ENCODE data around the gene SGMS1. TPM values are rescaled to one million over a fixed set of nuclear protein-coding genes. Genes with fewer than 3 reads are reported as not detected.

The SGMS1 gene
- total and polyA plus RNA-seq, 2 donors (not counting 1 experiment from before 2014, with no cell fraction given), result 39.9 to 82.1 TPM

- H3K4me3 ChIP-seq (replicated peaks in 1 of 4; ENCODE audit: control extremely low read depth in 1 of 4, insufficient read depth in 1 of 4, low read depth in 3 of 4, low read length in 4 of 4), result no peak overlapping the region
- H3K4me2 ChIP-seq (ENCODE audit: extremely low read depth, insufficient read depth, low read length), result no peak overlapping the region
- TF ChIP-seq, protein P1, sequence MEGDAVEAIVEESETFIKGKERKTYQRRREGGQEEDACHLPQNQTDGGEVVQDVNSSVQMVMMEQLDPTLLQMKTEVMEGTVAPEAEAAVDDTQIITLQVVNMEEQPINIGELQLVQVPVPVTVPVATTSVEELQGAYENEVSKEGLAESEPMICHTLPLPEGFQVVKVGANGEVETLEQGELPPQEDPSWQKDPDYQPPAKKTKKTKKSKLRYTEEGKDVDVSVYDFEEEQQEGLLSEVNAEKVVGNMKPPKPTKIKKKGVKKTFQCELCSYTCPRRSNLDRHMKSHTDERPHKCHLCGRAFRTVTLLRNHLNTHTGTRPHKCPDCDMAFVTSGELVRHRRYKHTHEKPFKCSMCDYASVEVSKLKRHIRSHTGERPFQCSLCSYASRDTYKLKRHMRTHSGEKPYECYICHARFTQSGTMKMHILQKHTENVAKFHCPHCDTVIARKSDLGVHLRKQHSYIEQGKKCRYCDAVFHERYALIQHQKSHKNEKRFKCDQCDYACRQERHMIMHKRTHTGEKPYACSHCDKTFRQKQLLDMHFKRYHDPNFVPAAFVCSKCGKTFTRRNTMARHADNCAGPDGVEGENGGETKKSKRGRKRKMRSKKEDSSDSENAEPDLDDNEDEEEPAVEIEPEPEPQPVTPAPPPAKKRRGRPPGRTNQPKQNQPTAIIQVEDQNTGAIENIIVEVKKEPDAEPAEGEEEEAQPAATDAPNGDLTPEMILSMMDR (conservative IDR thresholded peaks at IDR 0.05 in 1 of 2, IDR thresholded peaks at IDR 0.05 in 1 of 2; ENCODE audit: low read depth in 1 of 2, low read length in 2 of 2), result no peak
- no peak for TF ChIP-seq EZH2 (IDR thresholded peaks at IDR 0.05; ENCODE audit: low read length, missing control alignments)
- H3K27ac ChIP-seq (ENCODE audit: insufficient read depth, low read length), result no peak overlapping the region
- H3K9ac ChIP-seq (ENCODE audit: insufficient read depth, low read length), result no peak overlapping the region
- no peaks in the 10 kb centered on the region for H4K20me1 ChIP-seq (ENCODE audit: control insufficient read depth, extremely low read depth, insufficient read depth, low read length)
- no peak overlapping the region for H2AFZ ChIP-seq (ENCODE audit: low read length)
- peak in 1 of 2 donors; percentile 40 for DNase-seq (ENCODE audit: low read depth in 2 of 2)
- no peaks in the 10 kb centered on the region for H3K9me3 ChIP-seq (ENCODE audit: control insufficient read depth, insufficient read depth, low read depth, low read length)
- H3K79me2 ChIP-seq (ENCODE audit: control insufficient read depth, insufficient read depth, low read length), result peaks cover 8% of the 10 kb centered on the region
- H3K4me1 ChIP-seq (ENCODE audit: control insufficient read depth, extremely low read depth, insufficient read depth, low read length), result peaks cover 8% of the 10 kb centered on the region
- H3K27me3 ChIP-seq (ENCODE audit: control insufficient read depth, insufficient read depth, low read length), result no peaks in the 10 kb centered on the region
- H3K36me3 ChIP-seq (ENCODE audit: control insufficient read depth, insufficient read depth, low read length), result no peaks in the 10 kb centered on the region
These were observed 201.5 kb downstream of the SGMS1 start for GRCh38 chr10:50422259-50422658.

- H4K20me1 ChIP-seq (ENCODE audit: control insufficient read depth, extremely low read depth, insufficient read depth, low read length), result no peaks in the 10 kb centered on the region
- H3K79me2 ChIP-seq (ENCODE audit: control insufficient read depth, insufficient read depth, low read length), result peaks cover 17% of the 10 kb centered on the region
- H3K4me2 ChIP-seq (ENCODE audit: extremely low read depth, insufficient read depth, low read length), result no peak overlapping the region
- H3K4me3 ChIP-seq (replicated peaks in 1 of 4; ENCODE audit: control extremely low read depth in 1 of 4, insufficient read depth in 1 of 4, low read depth in 3 of 4, low read length in 4 of 4), result no peak overlapping the region
- TF ChIP-seq, protein P1 (conservative IDR thresholded peaks at IDR 0.05 in 1 of 2, IDR thresholded peaks at IDR 0.05 in 1 of 2; ENCODE audit: low read depth in 1 of 2, low read length in 2 of 2), result peak; percentile 59 to 71
- no peak for TF ChIP-seq EZH2 (IDR thresholded peaks at IDR 0.05; ENCODE audit: low read length, missing control alignments)
- H2AFZ ChIP-seq (ENCODE audit: low read length), result no peak overlapping the region
- no peaks in the 10 kb centered on the region for H3K36me3 ChIP-seq (ENCODE audit: control insufficient read depth, insufficient read depth, low read length)
- peaks cover 8% of the 10 kb centered on the region for H3K4me1 ChIP-seq (ENCODE audit: control insufficient read depth, extremely low read depth, insufficient read depth, low read length)
- H3K27me3 ChIP-seq (ENCODE audit: control insufficient read depth, insufficient read depth, low read length), result no peaks in the 10 kb centered on the region
- H3K9me3 ChIP-seq (ENCODE audit: control insufficient read depth, insufficient read depth, low read depth, low read length), result no peaks in the 10 kb centered on the region
- H3K27ac ChIP-seq (ENCODE audit: insufficient read depth, low read length), result no peak overlapping the region
- H3K9ac ChIP-seq (ENCODE audit: insufficient read depth, low read length), result no peak overlapping the region
- DNase-seq (ENCODE audit: low read depth in 2 of 2), result peak; percentile 20 to 38
These were observed 202.6 kb downstream of the SGMS1 start for GRCh38 chr10:50421026-50421719.

DNA sequence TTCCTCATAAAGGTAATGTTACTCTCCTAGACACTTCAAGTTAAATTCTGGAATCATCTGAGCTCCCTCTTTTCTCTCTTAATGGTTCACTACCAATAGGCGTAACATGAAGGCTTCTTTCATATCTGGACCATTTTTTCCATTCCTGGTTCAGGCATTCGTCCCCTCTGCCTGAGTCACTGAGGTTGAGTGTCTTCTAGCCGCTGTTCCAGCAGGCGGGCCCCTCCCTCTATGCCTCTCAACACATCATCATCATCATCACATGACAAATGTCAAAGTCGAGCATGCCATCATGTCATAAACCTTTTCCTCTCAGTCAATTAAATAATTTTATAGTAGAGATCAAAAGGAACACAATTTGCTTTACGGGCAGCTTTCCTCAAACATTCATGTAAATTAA, 203.6 kb downstream of the SGMS1 start:
- Histone ChIP-seq H2AFZ (ENCODE audit: low read length) (no peak overlapping the region), H3K79me2 (ENCODE audit: control insufficient read depth, insufficient read depth, low read length) (peaks cover 27% of the 10 kb centered on the region), H3K4me1 (ENCODE audit: control insufficient read depth, extremely low read depth, insufficient read depth, low read length) (peaks cover 8% of the 10 kb centered on the region), H3K27me3 (ENCODE audit: control insufficient read depth, insufficient read depth, low read length) (no peaks in the 10 kb centered on the region), H3K4me2 (ENCODE audit: extremely low read depth, insufficient read depth, low read length) (no peak overlapping the region), H3K4me3 (replicated peaks in 1 of 4; ENCODE audit: control extremely low read depth in 1 of 4, insufficient read depth in 1 of 4, low read depth in 3 of 4, low read length in 4 of 4) (no peak overlapping the region), H3K36me3 (ENCODE audit: control insufficient read depth, insufficient read depth, low read length) (no peaks in the 10 kb centered on the region), H3K27ac (ENCODE audit: insufficient read depth, low read length) (no peak overlapping the region), H4K20me1 (ENCODE audit: control insufficient read depth, extremely low read depth, insufficient read depth, low read length) (no peaks in the 10 kb centered on the region), H3K9me3 (ENCODE audit: control insufficient read depth, insufficient read depth, low read depth, low read length) (no peaks in the 10 kb centered on the region), H3K9ac (ENCODE audit: insufficient read depth, low read length) (no peak overlapping the region)
- no peak for TF ChIP-seq EZH2 (IDR thresholded peaks at IDR 0.05; ENCODE audit: low read length, missing control alignments)
- TF ChIP-seq, protein P1 (conservative IDR thresholded peaks at IDR 0.05 in 1 of 2, IDR thresholded peaks at IDR 0.05 in 1 of 2; ENCODE audit: low read depth in 1 of 2, low read length in 2 of 2), result no peak
- DNase-seq (ENCODE audit: low read depth in 2 of 2), result no peak
